GM12872 (cell line): ENCODE results near the gene GSTO1.

Experiments
- CTCF ChIP-seq: IDR thresholded peaks from 3 replicates; pipeline ENCODE4 v1.5.1; 2011; ENCODE audit warnings: low read depth, mild to moderate bottlenecking, low read length, moderate library complexity; ENCODE audit not compliant: insufficient read depth

Gene GSTO1

GRCh38 chr10:104254493-104255310 is at the start of gene GSTO1:
TSS of gene GSTO1 (plus strand) at chr10:104254892. CDS start at chr10:104254929, 37 bp downstream.
- TF ChIP-seq CTCF = no peak

GRCh38 chr10:104208730-104209129 is 46.0 kb upstream of the GSTO1 start:
- TF ChIP-seq CTCF = no peak

DNA sequence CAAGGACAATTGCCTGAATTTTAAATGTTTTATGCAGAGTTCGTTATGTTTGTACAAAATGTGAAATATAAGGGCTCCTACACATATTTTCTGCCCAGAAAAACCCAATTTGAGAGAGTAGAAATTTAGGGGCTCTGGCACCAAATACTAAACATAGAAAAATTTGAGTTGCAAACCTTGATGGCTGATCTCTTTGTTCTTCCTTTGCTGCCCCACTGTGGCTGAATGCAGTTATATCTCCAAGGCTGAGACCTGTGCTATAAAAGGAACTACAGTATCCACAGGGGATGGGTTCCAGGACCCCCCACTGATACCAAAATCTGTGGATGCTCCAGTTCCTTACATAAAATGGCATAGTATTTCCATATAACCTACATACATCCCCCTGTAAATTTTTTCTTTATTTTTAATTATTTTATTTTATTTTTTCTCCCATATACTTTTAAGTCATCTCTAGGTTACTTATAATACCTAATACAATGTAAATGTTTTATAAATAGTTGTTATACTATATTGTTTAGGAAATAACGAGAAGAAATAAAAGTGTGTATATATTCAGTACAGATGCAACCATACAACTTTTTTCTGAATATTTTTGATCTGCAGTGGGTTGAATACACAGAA is 45.0 kb upstream of the GSTO1 start:
- TF ChIP-seq CTCF = peak; percentile 48

- TF ChIP-seq CTCF = no peak
These were observed 38.1 kb upstream of the GSTO1 start for GRCh38 chr10:104216631-104217030.

GRCh38 chr10:104218751-104219150 is 35.9 kb upstream of the GSTO1 start:
- no peak for TF ChIP-seq CTCF

- no peak for TF ChIP-seq CTCF
These were observed 34.2 kb upstream of the GSTO1 start for GRCh38 chr10:104220522-104220921.

DNA sequence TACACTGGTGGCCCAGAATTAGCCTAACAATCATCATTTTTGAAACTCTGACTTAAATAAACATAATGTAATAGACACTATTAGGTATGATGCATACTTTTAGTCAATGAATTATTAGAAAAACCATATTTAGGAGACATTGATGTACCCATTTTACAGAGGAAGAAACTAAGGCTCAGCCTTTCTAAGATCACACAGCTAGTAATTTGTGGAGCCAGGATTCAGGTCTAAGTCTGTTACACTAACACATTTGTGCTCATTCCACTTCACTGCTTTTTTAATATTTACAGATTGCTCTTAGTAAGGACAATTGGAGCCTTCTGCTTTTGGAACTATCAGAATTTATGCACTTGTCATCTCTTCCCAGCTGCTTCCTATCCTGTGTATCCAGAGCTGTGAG is 31.4 kb upstream of the GSTO1 start:
- TF ChIP-seq CTCF = no peak
